Left renal cortex interstitium (tissue), 4 donors: Measurements from ENCODE around the gene SPSB1. TPM values are rescaled to one million over a fixed set of nuclear protein-coding genes. Genes with fewer than 3 reads are reported as not detected.

Experiments
- DNase-seq, 4 donors: peaks; one replicate each; pipeline ENCODE4 v3.0.0-alpha.2; 2013; ENCODE audit warnings: low read depth in 4 of 4, low spot score in 2 of 4, missing footprints in 1 of 4
- polyA plus RNA-seq, 4 donors: library from polyadenylated mRNA; unstranded; fragments of 120-200 nt; gene quantifications; one replicate each; pipeline ENCODE4 v1.2.1, GENCODE V29; 2013; ENCODE audit not compliant: insufficient read length in 4 of 4

SPSB1 gene
- polyA plus RNA-seq, 4 donors: 11.0 to 14.0 (median 11.4) TPM

GRCh38 chr1:9360371-9361064 lies 67.8 kb downstream of the SPSB1 start:
- DNase-seq: no peak

- DNase-seq: no peak
These were observed 69.1 kb downstream of the SPSB1 start for GRCh38 chr1:9361630-9362260.

- no peak for DNase-seq
These were observed 69.8 kb downstream of the SPSB1 start for GRCh38 chr1:9362488-9362887.

GRCh38 chr1:9363061-9363471 lies 70.4 kb downstream of the SPSB1 start:
- DNase-seq: no peak

GRCh38 chr1:9366298-9366697 lies 73.6 kb downstream of the SPSB1 start:
- no peak for DNase-seq

GRCh38 chr1:9366943-9367780 lies 74.5 kb downstream of the SPSB1 start:
- no peak for DNase-seq

- DNase-seq: no peak
These were observed 75.1 kb downstream of the SPSB1 start for GRCh38 chr1:9367806-9368205.

GRCh38 chr1:9368356-9368755 lies 75.7 kb downstream of the SPSB1 start:
- DNase-seq: no peak

GRCh38 chr1:9369964-9370788 lies 77.5 kb downstream of the SPSB1 start:
- DNase-seq: no peak

GRCh38 chr1:9371391-9371935 lies 78.8 kb downstream of the SPSB1 start:
- peak; percentile 69 to 91 (median 81) for DNase-seq

- DNase-seq: no peak
These were observed 79.3 kb downstream of the SPSB1 start for GRCh38 chr1:9371951-9372350.

- DNase-seq: no peak
These were observed 80.9 kb downstream of the SPSB1 start for GRCh38 chr1:9373619-9374018.

GRCh38 chr1:9374748-9375341 lies 82.2 kb downstream of the SPSB1 start:
- no peak for DNase-seq

- no peak for DNase-seq
These were observed 83.2 kb downstream of the SPSB1 start for GRCh38 chr1:9375912-9376311.

- DNase-seq: no peak
These were observed 83.7 kb downstream of the SPSB1 start for GRCh38 chr1:9376430-9376829.

GRCh38 chr1:9376886-9377333 lies 84.2 kb downstream of the SPSB1 start:
- no peak for DNase-seq

- no peak for DNase-seq
These were observed 86.1 kb downstream of the SPSB1 start for GRCh38 chr1:9378801-9379200.

- no peak for DNase-seq
These were observed 88.0 kb downstream of the SPSB1 start for GRCh38 chr1:9380711-9381110.

- DNase-seq: no peak
These were observed 90.2 kb downstream of the SPSB1 start for GRCh38 chr1:9382643-9383491.
